HCT116 (cell line): Measurements from ENCODE around the gene STARD3.

Source experiments
- POLR2AphosphoS5 ChIP-seq: IDR thresholded peaks from 2 replicates; pipeline ENCODE4 v1.6.1; 2011; ENCODE audit warnings: mild to moderate bottlenecking, low read depth, low read length, moderate library complexity
- SRF ChIP-seq: IDR thresholded peaks from 2 replicates; pipeline ENCODE4 v1.6.1; 2012; ENCODE audit warnings: low read depth
- TF ChIP-seq, protein P1 (sequence below): IDR thresholded peaks from 2 replicates; pipeline ENCODE4 v1.6.1; 2012
- TF ChIP-seq, protein P2 (sequence below): IDR thresholded peaks from 2 replicates; pipeline ENCODE4 v1.6.1; 2012; ENCODE audit warnings: low read depth

- TF ChIP-seq, protein P1, sequence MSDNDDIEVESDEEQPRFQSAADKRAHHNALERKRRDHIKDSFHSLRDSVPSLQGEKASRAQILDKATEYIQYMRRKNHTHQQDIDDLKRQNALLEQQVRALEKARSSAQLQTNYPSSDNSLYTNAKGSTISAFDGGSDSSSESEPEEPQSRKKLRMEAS = no peak
- no peak for TF ChIP-seq SRF
- TF ChIP-seq, protein P2, sequence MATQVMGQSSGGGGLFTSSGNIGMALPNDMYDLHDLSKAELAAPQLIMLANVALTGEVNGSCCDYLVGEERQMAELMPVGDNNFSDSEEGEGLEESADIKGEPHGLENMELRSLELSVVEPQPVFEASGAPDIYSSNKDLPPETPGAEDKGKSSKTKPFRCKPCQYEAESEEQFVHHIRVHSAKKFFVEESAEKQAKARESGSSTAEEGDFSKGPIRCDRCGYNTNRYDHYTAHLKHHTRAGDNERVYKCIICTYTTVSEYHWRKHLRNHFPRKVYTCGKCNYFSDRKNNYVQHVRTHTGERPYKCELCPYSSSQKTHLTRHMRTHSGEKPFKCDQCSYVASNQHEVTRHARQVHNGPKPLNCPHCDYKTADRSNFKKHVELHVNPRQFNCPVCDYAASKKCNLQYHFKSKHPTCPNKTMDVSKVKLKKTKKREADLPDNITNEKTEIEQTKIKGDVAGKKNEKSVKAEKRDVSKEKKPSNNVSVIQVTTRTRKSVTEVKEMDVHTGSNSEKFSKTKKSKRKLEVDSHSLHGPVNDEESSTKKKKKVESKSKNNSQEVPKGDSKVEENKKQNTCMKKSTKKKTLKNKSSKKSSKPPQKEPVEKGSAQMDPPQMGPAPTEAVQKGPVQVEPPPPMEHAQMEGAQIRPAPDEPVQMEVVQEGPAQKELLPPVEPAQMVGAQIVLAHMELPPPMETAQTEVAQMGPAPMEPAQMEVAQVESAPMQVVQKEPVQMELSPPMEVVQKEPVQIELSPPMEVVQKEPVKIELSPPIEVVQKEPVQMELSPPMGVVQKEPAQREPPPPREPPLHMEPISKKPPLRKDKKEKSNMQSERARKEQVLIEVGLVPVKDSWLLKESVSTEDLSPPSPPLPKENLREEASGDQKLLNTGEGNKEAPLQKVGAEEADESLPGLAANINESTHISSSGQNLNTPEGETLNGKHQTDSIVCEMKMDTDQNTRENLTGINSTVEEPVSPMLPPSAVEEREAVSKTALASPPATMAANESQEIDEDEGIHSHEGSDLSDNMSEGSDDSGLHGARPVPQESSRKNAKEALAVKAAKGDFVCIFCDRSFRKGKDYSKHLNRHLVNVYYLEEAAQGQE = no peak
- no peak for TF ChIP-seq POLR2AphosphoS5
Measured at GRCh38 chr17:39658346-39658745, 21.4 kb downstream of the STARD3 start.
